GM23338 (cell line): ENCODE results near the gene HNF1A.

ENCODE experiments used
- CREB1 ChIP-seq: fragments of 250-450 bp; sonication (Bioruptor Pico); IDR thresholded peaks from 2 replicates; pipeline ENCODE4 v1.5.0; 2020; ENCODE audit warnings: low read depth, mild to moderate bottlenecking, moderate library complexity
- CTCF ChIP-seq, 2 experiments: fragments of 200-600 bp in 1 of 2; sonication (generic) in 1 of 2; conservative IDR thresholded peaks; 2 replicates each; pipeline versions ENCODE4 v1.5.1 to v1.6.1; 2016 to 2017; ENCODE audit warnings: antibody characterized with exemption in 2 of 2, low read depth in 2 of 2, mild to moderate bottlenecking in 2 of 2, moderate library complexity in 1 of 2
- EZH2 ChIP-seq: fragments of 200-600 bp; sonication (generic); IDR thresholded peaks from one replicate; pipeline ENCODE4 v1.8.0; 2017; ENCODE audit warnings: antibody characterized with exemption, mild to moderate bottlenecking, low read depth; ENCODE audit not compliant: unreplicated experiment
- EZH2phosphoT487 ChIP-seq: fragments of 200-600 bp; sonication (generic); IDR thresholded peaks from one replicate; pipeline ENCODE4 v1.8.1; 2018; ENCODE audit warnings: antibody characterized with exemption; ENCODE audit not compliant: unreplicated experiment
- JUNB ChIP-seq: IDR thresholded peaks from one replicate; pipeline ENCODE4 v1.6.1; 2016; ENCODE audit warnings: antibody characterized with exemption; ENCODE audit not compliant: unreplicated experiment
- POLR2AphosphoS5 ChIP-seq: IDR thresholded peaks from 2 replicates; pipeline ENCODE4 v1.6.1; 2016; ENCODE audit warnings: antibody characterized with exemption, low read depth
- REST ChIP-seq: IDR thresholded peaks from one replicate; pipeline ENCODE4 v1.6.1; 2018; ENCODE audit warnings: antibody characterized with exemption; ENCODE audit not compliant: unreplicated experiment
- ZNF114 ChIP-seq: fragments of 250-450 bp; sonication (Bioruptor Pico); IDR thresholded peaks from 2 replicates; pipeline ENCODE4 v1.5.0; 2020; ENCODE audit warnings: mild to moderate bottlenecking, moderate library complexity
- TF ChIP-seq, protein P1 (sequence below): IDR thresholded peaks from 2 replicates; pipeline ENCODE4 v1.6.1; 2016; ENCODE audit warnings: antibody characterized with exemption

DNA sequence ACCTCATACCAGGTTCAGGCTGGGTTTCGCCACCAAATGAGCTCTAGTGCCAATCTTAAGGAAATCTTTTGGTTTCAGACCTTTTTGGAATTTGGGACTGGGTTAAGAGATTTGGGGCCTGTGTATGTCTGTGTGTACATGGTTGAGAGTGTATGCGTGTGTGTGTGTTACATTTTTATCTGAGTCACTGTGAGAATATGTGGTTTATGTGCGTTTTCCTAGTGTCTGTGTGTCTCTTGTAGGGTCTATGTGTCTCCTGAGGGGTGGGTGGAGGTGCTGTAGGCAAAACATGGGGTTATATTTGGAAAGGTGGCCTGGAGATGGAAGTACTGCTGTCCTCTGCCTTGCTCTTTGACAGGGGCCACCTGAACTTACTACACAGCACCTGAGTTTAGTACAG lies 20.1 kb downstream of the HNF1A start:
- TF ChIP-seq EZH2phosphoT487 (no peak), CTCF (conservative IDR thresholded peaks at IDR 0.05; ENCODE audit: low read depth in 2 of 2) (no peak), POLR2AphosphoS5 (no peak), EZH2 (no peak), REST (no peak), JUNB (no peak), ZNF114 (no peak), CREB1 (CRISPR knock-in tag) (no peak)
- TF ChIP-seq, protein P1, sequence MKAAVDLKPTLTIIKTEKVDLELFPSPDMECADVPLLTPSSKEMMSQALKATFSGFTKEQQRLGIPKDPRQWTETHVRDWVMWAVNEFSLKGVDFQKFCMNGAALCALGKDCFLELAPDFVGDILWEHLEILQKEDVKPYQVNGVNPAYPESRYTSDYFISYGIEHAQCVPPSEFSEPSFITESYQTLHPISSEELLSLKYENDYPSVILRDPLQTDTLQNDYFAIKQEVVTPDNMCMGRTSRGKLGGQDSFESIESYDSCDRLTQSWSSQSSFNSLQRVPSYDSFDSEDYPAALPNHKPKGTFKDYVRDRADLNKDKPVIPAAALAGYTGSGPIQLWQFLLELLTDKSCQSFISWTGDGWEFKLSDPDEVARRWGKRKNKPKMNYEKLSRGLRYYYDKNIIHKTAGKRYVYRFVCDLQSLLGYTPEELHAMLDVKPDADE: no peak
